ENCODE data around the gene KY. TPM values are rescaled to one million over a fixed set of nuclear protein-coding genes. Genes with fewer than 3 reads are reported as not detected.

KY gene
- polyA plus RNA-seq, 1 donor from 2014 or later, result 1.7 TPM

DNA sequence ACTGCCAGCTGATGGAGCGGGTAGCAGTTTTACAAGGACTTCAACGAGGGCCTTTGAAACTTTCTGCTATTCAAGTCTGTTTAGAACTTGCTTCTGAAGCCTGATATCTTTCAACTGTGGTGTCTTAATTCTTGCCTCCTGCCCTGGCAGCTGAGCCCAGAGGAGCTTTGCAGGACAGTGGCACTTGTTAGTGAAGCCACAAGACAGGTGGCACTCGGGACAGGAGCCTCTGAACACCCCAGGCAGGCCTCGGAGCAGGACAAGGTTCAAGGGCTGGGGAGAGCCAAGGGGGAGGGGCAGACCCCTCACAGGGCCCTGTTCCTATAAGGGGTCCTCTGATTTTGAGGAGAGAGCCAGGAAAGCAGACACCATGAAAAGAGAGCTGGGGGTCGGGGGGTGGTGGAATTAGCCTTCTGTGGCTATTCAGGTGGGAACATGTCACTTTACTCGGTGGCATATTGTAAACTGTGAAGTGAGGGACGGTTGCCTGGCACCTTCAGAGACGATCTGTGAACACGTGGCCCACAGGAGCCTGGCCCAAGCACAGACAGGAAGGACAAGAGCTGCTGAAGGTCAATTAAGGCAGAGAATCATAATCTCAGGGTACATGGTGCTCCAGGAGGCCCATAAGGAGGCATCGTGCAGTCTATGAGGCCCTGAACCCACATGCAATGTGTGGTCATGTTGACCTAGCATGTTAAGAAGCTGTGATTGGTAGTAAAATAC lies 30.1 kb upstream of the KY start:
- Histone ChIP-seq H3K4me2 (ENCODE audit: low read length) (no peak overlapping the region), H3K36me3 (ENCODE audit: insufficient read depth, low read length) (no peaks in the 10 kb centered on the region), H3K27ac (ENCODE audit: low read length) (no peak overlapping the region), H3K27me3 (ENCODE audit: insufficient read depth, low read depth, low read length) (no peaks in the 10 kb centered on the region), H3K4me3 (ENCODE audit: low read length) (no peak overlapping the region), H3K9ac (ENCODE audit: low read length) (no peak overlapping the region), H3K9me3 (ENCODE audit: low read length) (no peaks in the 10 kb centered on the region), H2AFZ (ENCODE audit: low read depth, low read length) (no peak overlapping the region), H3F3A (ENCODE audit: insufficient read depth, low read length, poor library complexity, severe bottlenecking) (no peaks in the 10 kb centered on the region), H3K79me2 (replicated peaks; ENCODE audit: insufficient read depth, low read length) (no peaks in the 10 kb centered on the region), H4K20me1 (ENCODE audit: insufficient read depth) (no peaks in the 10 kb centered on the region), H3K9me2 (ENCODE audit: insufficient read depth, low read length) (no peaks in the 10 kb centered on the region)
- no peak for TF ChIP-seq SMC3 (conservative IDR thresholded peaks at IDR 0.05; ENCODE audit: poor library complexity)
- TF ChIP-seq EP300 (conservative IDR thresholded peaks at IDR 0.05; ENCODE audit: poor library complexity, severe bottlenecking), result no peak
- TF ChIP-seq TAF1 (IDR thresholded peaks at IDR 0.05; ENCODE audit: low read depth), result no peak
- TF ChIP-seq, protein P1, sequence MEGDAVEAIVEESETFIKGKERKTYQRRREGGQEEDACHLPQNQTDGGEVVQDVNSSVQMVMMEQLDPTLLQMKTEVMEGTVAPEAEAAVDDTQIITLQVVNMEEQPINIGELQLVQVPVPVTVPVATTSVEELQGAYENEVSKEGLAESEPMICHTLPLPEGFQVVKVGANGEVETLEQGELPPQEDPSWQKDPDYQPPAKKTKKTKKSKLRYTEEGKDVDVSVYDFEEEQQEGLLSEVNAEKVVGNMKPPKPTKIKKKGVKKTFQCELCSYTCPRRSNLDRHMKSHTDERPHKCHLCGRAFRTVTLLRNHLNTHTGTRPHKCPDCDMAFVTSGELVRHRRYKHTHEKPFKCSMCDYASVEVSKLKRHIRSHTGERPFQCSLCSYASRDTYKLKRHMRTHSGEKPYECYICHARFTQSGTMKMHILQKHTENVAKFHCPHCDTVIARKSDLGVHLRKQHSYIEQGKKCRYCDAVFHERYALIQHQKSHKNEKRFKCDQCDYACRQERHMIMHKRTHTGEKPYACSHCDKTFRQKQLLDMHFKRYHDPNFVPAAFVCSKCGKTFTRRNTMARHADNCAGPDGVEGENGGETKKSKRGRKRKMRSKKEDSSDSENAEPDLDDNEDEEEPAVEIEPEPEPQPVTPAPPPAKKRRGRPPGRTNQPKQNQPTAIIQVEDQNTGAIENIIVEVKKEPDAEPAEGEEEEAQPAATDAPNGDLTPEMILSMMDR (IDR thresholded peaks at IDR 0.05; ENCODE audit: poor library complexity, severe bottlenecking), result no peak
- TF ChIP-seq, protein P2, sequence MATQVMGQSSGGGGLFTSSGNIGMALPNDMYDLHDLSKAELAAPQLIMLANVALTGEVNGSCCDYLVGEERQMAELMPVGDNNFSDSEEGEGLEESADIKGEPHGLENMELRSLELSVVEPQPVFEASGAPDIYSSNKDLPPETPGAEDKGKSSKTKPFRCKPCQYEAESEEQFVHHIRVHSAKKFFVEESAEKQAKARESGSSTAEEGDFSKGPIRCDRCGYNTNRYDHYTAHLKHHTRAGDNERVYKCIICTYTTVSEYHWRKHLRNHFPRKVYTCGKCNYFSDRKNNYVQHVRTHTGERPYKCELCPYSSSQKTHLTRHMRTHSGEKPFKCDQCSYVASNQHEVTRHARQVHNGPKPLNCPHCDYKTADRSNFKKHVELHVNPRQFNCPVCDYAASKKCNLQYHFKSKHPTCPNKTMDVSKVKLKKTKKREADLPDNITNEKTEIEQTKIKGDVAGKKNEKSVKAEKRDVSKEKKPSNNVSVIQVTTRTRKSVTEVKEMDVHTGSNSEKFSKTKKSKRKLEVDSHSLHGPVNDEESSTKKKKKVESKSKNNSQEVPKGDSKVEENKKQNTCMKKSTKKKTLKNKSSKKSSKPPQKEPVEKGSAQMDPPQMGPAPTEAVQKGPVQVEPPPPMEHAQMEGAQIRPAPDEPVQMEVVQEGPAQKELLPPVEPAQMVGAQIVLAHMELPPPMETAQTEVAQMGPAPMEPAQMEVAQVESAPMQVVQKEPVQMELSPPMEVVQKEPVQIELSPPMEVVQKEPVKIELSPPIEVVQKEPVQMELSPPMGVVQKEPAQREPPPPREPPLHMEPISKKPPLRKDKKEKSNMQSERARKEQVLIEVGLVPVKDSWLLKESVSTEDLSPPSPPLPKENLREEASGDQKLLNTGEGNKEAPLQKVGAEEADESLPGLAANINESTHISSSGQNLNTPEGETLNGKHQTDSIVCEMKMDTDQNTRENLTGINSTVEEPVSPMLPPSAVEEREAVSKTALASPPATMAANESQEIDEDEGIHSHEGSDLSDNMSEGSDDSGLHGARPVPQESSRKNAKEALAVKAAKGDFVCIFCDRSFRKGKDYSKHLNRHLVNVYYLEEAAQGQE (IDR thresholded peaks at IDR 0.05; ENCODE audit: borderline replicate concordance), result no peak
- TF ChIP-seq POLR2AphosphoS5 (IDR thresholded peaks at IDR 0.05), result no peak
- TF ChIP-seq RAD21 (conservative IDR thresholded peaks at IDR 0.05), result no peak
- no peak for TF ChIP-seq MXI1 (conservative IDR thresholded peaks at IDR 0.05; ENCODE audit: poor library complexity, severe bottlenecking)
- TF ChIP-seq EZH2 (IDR thresholded peaks at IDR 0.05; ENCODE audit: borderline replicate concordance, insufficient read depth, low read length, poor library complexity, severe bottlenecking), result no peak

DNA sequence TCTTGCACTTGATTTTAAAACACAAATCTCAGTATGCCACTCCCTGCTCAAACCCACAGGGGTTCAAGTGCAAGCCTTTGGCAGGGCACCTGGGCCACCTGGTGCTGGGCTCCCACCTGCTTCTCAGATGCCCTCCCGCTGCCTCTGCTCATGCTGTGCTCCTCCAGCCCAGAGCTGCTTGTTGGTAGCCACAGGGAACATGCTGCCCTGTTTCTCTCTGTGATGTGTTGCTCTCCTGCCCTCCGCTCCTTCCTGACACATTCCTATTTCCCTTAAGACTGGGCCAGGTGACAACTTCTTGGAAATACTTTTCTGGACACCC lies 27.1 kb upstream of the KY start:
- H3K79me2 ChIP-seq (replicated peaks; ENCODE audit: insufficient read depth, low read length), result no peaks in the 10 kb centered on the region
- no peak overlapping the region for H3K9ac ChIP-seq (ENCODE audit: low read length)
- no peaks in the 10 kb centered on the region for H3K36me3 ChIP-seq (ENCODE audit: insufficient read depth, low read length)
- H3K4me3 ChIP-seq (ENCODE audit: low read length), result no peak overlapping the region
- H3K4me2 ChIP-seq (ENCODE audit: low read length), result no peak overlapping the region
- no peaks in the 10 kb centered on the region for H3K27me3 ChIP-seq (ENCODE audit: insufficient read depth, low read depth, low read length)
- no peak overlapping the region for H2AFZ ChIP-seq (ENCODE audit: low read depth, low read length)
- no peaks in the 10 kb centered on the region for H3F3A ChIP-seq (ENCODE audit: insufficient read depth, low read length, poor library complexity, severe bottlenecking)
- no peaks in the 10 kb centered on the region for H4K20me1 ChIP-seq (ENCODE audit: insufficient read depth)
- no peaks in the 10 kb centered on the region for H3K9me2 ChIP-seq (ENCODE audit: insufficient read depth, low read length)
- no peaks in the 10 kb centered on the region for H3K9me3 ChIP-seq (ENCODE audit: low read length)
- no peak overlapping the region for H3K27ac ChIP-seq (ENCODE audit: low read length)
- no peak for TF ChIP-seq SMC3 (conservative IDR thresholded peaks at IDR 0.05; ENCODE audit: poor library complexity)
- no peak for TF ChIP-seq TAF1 (IDR thresholded peaks at IDR 0.05; ENCODE audit: low read depth)
- TF ChIP-seq EZH2 (IDR thresholded peaks at IDR 0.05; ENCODE audit: borderline replicate concordance, insufficient read depth, low read length, poor library complexity, severe bottlenecking), result no peak
- TF ChIP-seq MXI1 (conservative IDR thresholded peaks at IDR 0.05; ENCODE audit: poor library complexity, severe bottlenecking), result no peak
- no peak for TF ChIP-seq POLR2AphosphoS5 (IDR thresholded peaks at IDR 0.05)
- no peak for TF ChIP-seq EP300 (conservative IDR thresholded peaks at IDR 0.05; ENCODE audit: poor library complexity, severe bottlenecking)
- TF ChIP-seq, protein P2 (IDR thresholded peaks at IDR 0.05; ENCODE audit: borderline replicate concordance), result no peak
- TF ChIP-seq, protein P1 (IDR thresholded peaks at IDR 0.05; ENCODE audit: poor library complexity, severe bottlenecking), result no peak
- TF ChIP-seq RAD21 (conservative IDR thresholded peaks at IDR 0.05), result no peak
